Measurements from ENCODE around the gene TMEM255B.
"Not testable (repeated sequence)": the region's sequence is repeated elsewhere in the genome, so short reads cannot be mapped to it uniquely, and the experiment has no call there.

The TMEM255B gene

GRCh38 chr13:113787694-113788093 lies 28.7 kb downstream of the TMEM255B start:
- POLR2A ChIA-PET, result no interaction called here
- CTCF ChIA-PET, result no interaction called here
- no peak for TF ChIP-seq CTCF (IDR thresholded peaks at IDR 0.05; ENCODE audit: control extremely low read depth, extremely low read depth, low read depth, missing control alignments)
- DNase-seq (ENCODE audit: extremely low spot score), result no peak

GRCh38 chr13:113788413-113789135 lies 29.5 kb downstream of the TMEM255B start:
- POLR2A ChIA-PET, result no interaction called here
- TF ChIP-seq CTCF (IDR thresholded peaks at IDR 0.05; ENCODE audit: control extremely low read depth, extremely low read depth, low read depth, missing control alignments), result no peak
- no peak for DNase-seq (ENCODE audit: extremely low spot score)
- CTCF ChIA-PET, result no interaction called here

GRCh38 chr13:113789167-113789566 lies 30.1 kb downstream of the TMEM255B start:
- ChIA-PET CTCF (no interaction called here), POLR2A (no interaction called here)
- no peak for DNase-seq (ENCODE audit: extremely low spot score)
- TF ChIP-seq CTCF (IDR thresholded peaks at IDR 0.05; ENCODE audit: control extremely low read depth, extremely low read depth, low read depth, missing control alignments), result no peak

GRCh38 chr13:113789931-113790330 lies 30.9 kb downstream of the TMEM255B start:
- POLR2A ChIA-PET; DNase-seq (ENCODE audit: extremely low spot score); CTCF ChIA-PET: not testable (repeated sequence)

GRCh38 chr13:113791226-113791625 lies 32.2 kb downstream of the TMEM255B start:
- ChIA-PET CTCF (no interaction called here), POLR2A (no interaction called here)
- no peak for TF ChIP-seq CTCF (IDR thresholded peaks at IDR 0.05; ENCODE audit: control extremely low read depth, extremely low read depth, low read depth, missing control alignments)
- no peak for DNase-seq (ENCODE audit: extremely low spot score)

- TF ChIP-seq CTCF (IDR thresholded peaks at IDR 0.05; ENCODE audit: control extremely low read depth, extremely low read depth, low read depth, missing control alignments), result no peak
- no peak for DNase-seq (ENCODE audit: extremely low spot score)
- POLR2A ChIA-PET, result no interaction called here
- CTCF ChIA-PET, result no interaction called here
Measured at GRCh38 chr13:113791761-113792160, 32.7 kb downstream of the TMEM255B start.

GRCh38 chr13:113792236-113792770 lies 33.3 kb downstream of the TMEM255B start:
- ChIA-PET POLR2A (no interaction called here), CTCF (no interaction called here)
- TF ChIP-seq CTCF (IDR thresholded peaks at IDR 0.05; ENCODE audit: control extremely low read depth, extremely low read depth, low read depth, missing control alignments), result no peak
- DNase-seq (ENCODE audit: extremely low spot score), result no peak
